GM18873 (cell line): ENCODE data around the gene ARHGAP32.

ENCODE experiments used
- ATAC-seq: cut with Tn5 transposase; IDR thresholded peaks from one replicate; pipeline ENCODE4 v1.9.1; 2021; ENCODE audit warnings: mild to moderate bottlenecking, moderate library complexity, moderate number of reproducible peaks; ENCODE audit not compliant: unreplicated experiment, low FRiP score

ARHGAP32 gene

GRCh38 chr11:129192150-129192549 is at the start of gene ARHGAP32:
TSS of gene ARHGAP32 (minus strand) at chr11:129192325. CDS start at chr11:129192198, 127 bp downstream.
- ATAC-seq = no peak

GRCh38 chr11:129239207-129239606 is 47.1 kb upstream of the ARHGAP32 start:
- ATAC-seq = no peak

GRCh38 chr11:129237880-129238638 is 45.9 kb upstream of the ARHGAP32 start:
- no peak for ATAC-seq

- no peak for ATAC-seq
Observed at GRCh38 chr11:129237456-129237855, 45.3 kb upstream of the ARHGAP32 start.

GRCh38 chr11:129236850-129237249 is 44.7 kb upstream of the ARHGAP32 start:
- ATAC-seq = no peak

- no peak for ATAC-seq
Observed at GRCh38 chr11:129234978-129235377, 42.9 kb upstream of the ARHGAP32 start.

- no peak for ATAC-seq
Observed at GRCh38 chr11:129230006-129230405, 37.9 kb upstream of the ARHGAP32 start.

GRCh38 chr11:129226207-129226798 is 34.2 kb upstream of the ARHGAP32 start:
- no peak for ATAC-seq

GRCh38 chr11:129225190-129225589 is 33.1 kb upstream of the ARHGAP32 start:
- no peak for ATAC-seq

- ATAC-seq = no peak
Observed at GRCh38 chr11:129224538-129224937, 32.4 kb upstream of the ARHGAP32 start.

GRCh38 chr11:129223701-129224149 is 31.6 kb upstream of the ARHGAP32 start:
- no peak for ATAC-seq

GRCh38 chr11:129223260-129223659 is 31.1 kb upstream of the ARHGAP32 start:
- no peak for ATAC-seq

- ATAC-seq = no peak
Observed at GRCh38 chr11:129222158-129222557, 30.0 kb upstream of the ARHGAP32 start.

- no peak for ATAC-seq
Observed at GRCh38 chr11:129215506-129216245, 23.6 kb upstream of the ARHGAP32 start.

- no peak for ATAC-seq
Observed at GRCh38 chr11:129214710-129215295, 22.7 kb upstream of the ARHGAP32 start.

- ATAC-seq = no peak
Observed at GRCh38 chr11:129213261-129213660, 21.1 kb upstream of the ARHGAP32 start.

GRCh38 chr11:129211397-129211796 is 19.3 kb upstream of the ARHGAP32 start:
- ATAC-seq = no peak

- no peak for ATAC-seq
Observed at GRCh38 chr11:129210831-129211181, 18.7 kb upstream of the ARHGAP32 start.

- ATAC-seq = no peak
Observed at GRCh38 chr11:129209891-129210830, 18.0 kb upstream of the ARHGAP32 start.

GRCh38 chr11:129208863-129209262 is 16.7 kb upstream of the ARHGAP32 start:
- ATAC-seq = no peak
